Activated B cell treated with CpG ODN at 0.5 μM for 24 hours (primary cell): ENCODE data around the gene ZC3H18. TPM values are rescaled to one million over a fixed set of nuclear protein-coding genes. Genes with fewer than 3 reads are reported as not detected.
"Not testable (repeated sequence)": the region's sequence is repeated elsewhere in the genome, so short reads cannot be mapped to it uniquely, and the experiment has no call there.

Source experiments
- ATAC-seq: fragments of 200-7000 bp; cut with Tn5 transposase; one replicate; pipeline ENCODE4 v1.10.0; 2021; ENCODE audit warnings: low read depth, mild to moderate bottlenecking, moderate library complexity
- CTCF ChIA-PET: fragments of 350-600 bp; sonication (Branson Sonifier 250); formaldehyde crosslinking; loops from one replicate; lab custom pipeline; 2021; ENCODE audit warnings: antibody characterized with exemption; lab: Charles Lee
- POLR2A ChIA-PET: fragments of 350-600 bp; sonication (Branson Sonifier 250); formaldehyde crosslinking; loops from one replicate; lab custom pipeline; 2021; ENCODE audit warnings: antibody characterized with exemption; lab: Charles Lee
- DNase-seq: peaks from one replicate; pipeline ENCODE4 v3.0.0; 2022
- H3K27ac Mint-ChIP-seq: one replicate; pipeline ENCODE4 v1.8.0; 2020; ENCODE audit warnings: mixed read lengths
- H3K27me3 Mint-ChIP-seq: one replicate; pipeline ENCODE4 v1.8.0; 2021; ENCODE audit warnings: mixed read lengths
- H3K36me3 Mint-ChIP-seq: one replicate; pipeline ENCODE4 v1.8.0; 2021; ENCODE audit warnings: low read depth, mixed read lengths
- H3K4me1 Mint-ChIP-seq: one replicate; pipeline ENCODE4 v1.8.0; 2021; ENCODE audit warnings: mixed read lengths
- H3K4me3 Mint-ChIP-seq: one replicate; pipeline ENCODE4 v1.8.0; 2020; ENCODE audit warnings: mild to moderate bottlenecking, mixed read lengths
- H3K9me3 Mint-ChIP-seq: one replicate; pipeline ENCODE4 v1.8.0; 2020; ENCODE audit warnings: mixed read lengths
- intact Hi-C: fragments of 100-400 bp; cut with micrococcal nuclease; formaldehyde crosslinking; loops from one replicate; pipeline ENCODE4 v1.15.1; 2024
- total RNA-seq: library from RNA; stranded (reverse); gene quantifications from 2 replicates; pipeline ENCODE4 v1.2.3, GENCODE V29; 2022
- TF ChIP-seq, protein P1 (sequence below): fragments of 200-600 bp; IDR thresholded peaks from one replicate; pipeline ENCODE4 v1.8.0; 2022; ENCODE audit warnings: antibody characterized with exemption, mild to moderate bottlenecking

ZC3H18 gene
- total RNA-seq, 1 donor from 2014 or later: 74.2 TPM

- TF ChIP-seq, protein P1, sequence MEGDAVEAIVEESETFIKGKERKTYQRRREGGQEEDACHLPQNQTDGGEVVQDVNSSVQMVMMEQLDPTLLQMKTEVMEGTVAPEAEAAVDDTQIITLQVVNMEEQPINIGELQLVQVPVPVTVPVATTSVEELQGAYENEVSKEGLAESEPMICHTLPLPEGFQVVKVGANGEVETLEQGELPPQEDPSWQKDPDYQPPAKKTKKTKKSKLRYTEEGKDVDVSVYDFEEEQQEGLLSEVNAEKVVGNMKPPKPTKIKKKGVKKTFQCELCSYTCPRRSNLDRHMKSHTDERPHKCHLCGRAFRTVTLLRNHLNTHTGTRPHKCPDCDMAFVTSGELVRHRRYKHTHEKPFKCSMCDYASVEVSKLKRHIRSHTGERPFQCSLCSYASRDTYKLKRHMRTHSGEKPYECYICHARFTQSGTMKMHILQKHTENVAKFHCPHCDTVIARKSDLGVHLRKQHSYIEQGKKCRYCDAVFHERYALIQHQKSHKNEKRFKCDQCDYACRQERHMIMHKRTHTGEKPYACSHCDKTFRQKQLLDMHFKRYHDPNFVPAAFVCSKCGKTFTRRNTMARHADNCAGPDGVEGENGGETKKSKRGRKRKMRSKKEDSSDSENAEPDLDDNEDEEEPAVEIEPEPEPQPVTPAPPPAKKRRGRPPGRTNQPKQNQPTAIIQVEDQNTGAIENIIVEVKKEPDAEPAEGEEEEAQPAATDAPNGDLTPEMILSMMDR: no peak
- no peaks in the 10 kb centered on the region for H3K9me3 Mint-ChIP-seq
- H3K36me3 Mint-ChIP-seq: peaks cover 70% of the 10 kb centered on the region
- ATAC-seq: peak; percentile 56
- H3K27ac Mint-ChIP-seq: peak overlapping the region; percentile 62
- intact Hi-C loops: no loop called here
- DNase-seq: no peak
- CTCF ChIA-PET: no interaction called here
- POLR2A ChIA-PET: interaction anchor here (0.7 to 0.9 kb wide), 4 partner anchors 17 to 153 kb away, joined by 3 to 4 read pairs (median 3); no protein-coding TSS in a partner anchor
- no peaks in the 10 kb centered on the region for H3K27me3 Mint-ChIP-seq
- no peak overlapping the region for H3K4me3 Mint-ChIP-seq
- peaks cover 18% of the 10 kb centered on the region for H3K4me1 Mint-ChIP-seq
These were observed 37.9 kb downstream of the ZC3H18 start for GRCh38 chr16:88608076-88608475.

- H3K4me3 Mint-ChIP-seq, ATAC-seq, H3K27ac Mint-ChIP-seq, H3K9me3 Mint-ChIP-seq, DNase-seq, H3K27me3 Mint-ChIP-seq, intact Hi-C loops: not testable (repeated sequence)
- peaks cover 18% of the 10 kb centered on the region for H3K4me1 Mint-ChIP-seq
- ChIA-PET POLR2A (interaction anchor here (1.0 kb wide), 1 partner anchor 39 kb away, joined by 3 read pairs; the partner anchor contains the start of gene ZC3H18), CTCF (interaction anchor here (0.8 kb wide), 1 partner anchor 22 kb away, joined by 3 read pairs; no protein-coding TSS in a partner anchor)
- H3K36me3 Mint-ChIP-seq: peaks cover 78% of the 10 kb centered on the region
These were observed 39.2 kb downstream of the ZC3H18 start for GRCh38 chr16:88609426-88609825.

DNA sequence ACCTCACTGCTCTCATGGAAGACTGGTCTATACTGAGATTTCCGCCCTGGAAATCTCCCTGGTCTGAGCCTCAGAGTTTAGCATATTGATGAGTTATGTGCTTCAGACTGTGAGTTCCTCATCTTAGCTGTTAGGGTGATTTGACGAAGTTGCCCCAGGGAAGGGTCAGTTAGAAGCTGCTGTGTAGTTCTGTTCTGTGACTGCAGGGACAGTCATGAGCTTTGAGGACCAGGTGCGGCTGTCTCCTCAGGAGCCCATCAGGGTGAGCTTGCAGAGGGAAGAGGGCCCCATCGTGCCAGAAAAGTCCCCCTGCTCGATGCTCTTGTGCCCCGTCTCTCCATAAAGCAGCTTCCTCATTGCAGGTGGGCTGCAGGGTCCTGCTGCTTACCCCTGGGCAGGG lies 39.9 kb downstream of the ZC3H18 start:
- H3K4me3 Mint-ChIP-seq: no peak overlapping the region
- DNase-seq (no peak), ATAC-seq (no peak)
- H3K4me1 Mint-ChIP-seq: peaks cover 18% of the 10 kb centered on the region
- intact Hi-C loops: no loop called here
- H3K9me3 Mint-ChIP-seq: no peaks in the 10 kb centered on the region
- TF ChIP-seq, protein P1: no peak
- no peak overlapping the region for H3K27ac Mint-ChIP-seq
- POLR2A ChIA-PET: interaction anchor here (1.0 kb wide), 1 partner anchor 40 kb away, joined by 3 read pairs; the partner anchor contains the start of gene ZC3H18
- CTCF ChIA-PET: interaction anchor here (0.8 kb wide), 1 partner anchor 21 kb away, joined by 3 read pairs; no protein-coding TSS in a partner anchor
- H3K36me3 Mint-ChIP-seq: peaks cover 77% of the 10 kb centered on the region
- H3K27me3 Mint-ChIP-seq: no peaks in the 10 kb centered on the region

DNA sequence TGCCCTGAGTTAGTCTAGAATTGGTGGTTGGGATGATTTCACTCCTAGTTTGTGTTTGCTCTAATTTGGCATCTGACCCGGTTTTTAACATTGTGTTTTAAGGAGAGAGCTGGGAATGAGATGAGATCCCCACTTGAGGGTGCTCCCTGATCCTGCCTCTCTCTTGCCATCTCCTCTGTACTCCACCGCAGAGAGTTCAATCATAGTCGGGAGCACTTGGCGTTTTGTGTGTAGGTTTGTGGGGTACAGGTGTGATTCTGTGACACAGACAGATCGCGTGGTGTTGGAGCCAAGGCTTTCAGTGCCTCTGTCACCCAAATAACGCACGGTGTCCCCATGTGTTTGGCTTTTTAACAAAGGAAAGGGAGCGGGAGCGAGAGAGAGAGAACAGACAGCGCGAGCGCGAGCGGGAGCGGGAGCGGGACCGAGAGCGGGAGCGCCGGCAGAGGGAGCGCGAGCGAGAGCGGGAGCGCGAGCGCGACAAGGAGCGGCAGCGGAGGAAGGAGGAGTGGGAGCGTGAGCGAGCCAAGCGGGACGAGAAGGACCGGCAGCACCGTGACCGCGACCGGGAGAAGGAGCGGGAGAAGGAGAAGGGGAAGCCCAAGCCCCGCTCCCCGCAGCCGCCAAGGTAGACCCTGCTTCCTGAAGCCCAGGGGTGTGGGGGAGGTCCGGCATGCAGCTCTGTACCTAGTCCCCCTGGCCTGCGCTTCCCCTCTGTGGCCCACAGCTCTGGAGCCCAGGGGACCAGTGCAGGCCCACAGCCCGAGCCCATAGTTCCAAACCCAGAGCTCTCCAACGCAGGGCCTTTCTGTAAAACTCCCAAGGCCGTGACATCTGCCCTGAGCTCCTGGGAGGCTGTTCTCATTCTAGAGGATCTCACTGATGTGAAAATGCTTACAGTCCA lies 41.0 kb downstream of the ZC3H18 start:
- ChIA-PET CTCF (no interaction called here), POLR2A (no interaction called here)
- no peaks in the 10 kb centered on the region for H3K27me3 Mint-ChIP-seq
- intact Hi-C loops: no loop called here
- ATAC-seq: no peak
- H3K36me3 Mint-ChIP-seq: peaks cover 77% of the 10 kb centered on the region
- no peak overlapping the region for H3K4me3 Mint-ChIP-seq
- DNase-seq: no peak
- TF ChIP-seq, protein P1: no peak
- H3K4me1 Mint-ChIP-seq: peaks cover 18% of the 10 kb centered on the region
- H3K9me3 Mint-ChIP-seq: no peaks in the 10 kb centered on the region
- H3K27ac Mint-ChIP-seq: no peak overlapping the region

DNA sequence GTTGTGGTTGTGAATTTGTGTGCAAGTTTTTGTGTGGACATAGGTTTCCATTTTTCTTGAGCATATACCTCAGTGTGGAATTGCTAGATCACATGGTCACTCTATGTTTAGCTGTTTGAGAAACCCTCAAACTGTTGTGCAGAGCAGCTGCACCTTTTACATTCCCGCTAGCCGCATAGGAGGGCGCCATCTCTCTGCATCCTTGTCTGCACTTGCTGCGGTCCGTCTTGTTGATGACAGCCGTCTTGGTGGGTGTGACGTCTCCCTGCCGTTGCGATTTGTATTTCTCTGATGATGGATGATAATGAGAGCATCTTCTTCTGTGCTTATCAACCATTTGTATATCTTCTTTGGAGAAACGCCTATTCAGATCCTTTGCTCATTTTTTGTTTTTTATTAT lies 43.1 kb downstream of the ZC3H18 start:
- DNase-seq (no peak), ATAC-seq (no peak)
- ChIA-PET CTCF (no interaction called here), POLR2A (no interaction called here)
- Mint-ChIP-seq H3K4me1 (peaks cover 6% of the 10 kb centered on the region), H3K27ac (no peak overlapping the region), H3K4me3 (no peak overlapping the region), H3K27me3 (no peaks in the 10 kb centered on the region), H3K36me3 (peaks cover 75% of the 10 kb centered on the region), H3K9me3 (no peaks in the 10 kb centered on the region)
- TF ChIP-seq, protein P1: no peak
- intact Hi-C loops: no loop called here
